HFFc6 (cell line): Measurements from ENCODE around the gene MBD6. TPM values are rescaled to one million over a fixed set of nuclear protein-coding genes. Genes with fewer than 3 reads are reported as not detected.
"Not testable (repeated sequence)": the region's sequence is repeated elsewhere in the genome, so short reads cannot be mapped to it uniquely, and the experiment has no call there.

Source experiments
- DNase-seq: peaks from one replicate; pipeline ENCODE4 v3.0.0-alpha.2; 2018
- H3K27ac Mint-ChIP-seq: 2 replicates; pipeline ENCODE4 v1.8.0; 2020; ENCODE audit warnings: mild to moderate bottlenecking, mixed read lengths
- H3K27me3 Mint-ChIP-seq: 2 replicates; pipeline ENCODE4 v1.8.0; 2021; ENCODE audit warnings: mild to moderate bottlenecking, moderate library complexity, mixed read lengths; ENCODE audit not compliant: insufficient read depth
- H3K36me3 Mint-ChIP-seq: 2 replicates; pipeline ENCODE4 v1.8.0; 2021; ENCODE audit warnings: low read depth, mixed read lengths
- H3K4me1 Mint-ChIP-seq: 2 replicates; pipeline ENCODE4 v1.8.0; 2020; ENCODE audit warnings: low read depth, mixed read lengths
- H3K4me3 Mint-ChIP-seq: 2 replicates; pipeline ENCODE4 v1.8.0; 2020; ENCODE audit warnings: mild to moderate bottlenecking, moderate library complexity, mixed read lengths
- H3K9me3 Mint-ChIP-seq: 2 replicates; pipeline ENCODE4 v1.8.0; 2020; ENCODE audit warnings: mild to moderate bottlenecking, mixed read lengths
- total RNA-seq, 6 experiments: library from RNA; stranded (reverse); fragmentation: NEBNext Ultra II Directional; extraction: Animal tissue kit (Norgen Biotek cat#: 25700); gene quantifications; 2 replicates in 1 of 6; 3 replicates in 5 of 6; pipeline ENCODE4 v1.2.3, GENCODE V29; 2021
- TF ChIP-seq, protein P1 (sequence below): fragments of 200-600 bp; sonication (generic); IDR thresholded peaks from 2 replicates; pipeline ENCODE4 v1.5.0; 2021; ENCODE audit warnings: antibody characterized with exemption, mild to moderate bottlenecking

MBD6 gene
- total RNA-seq, 6 experiments from 2014 or later = 40.7 to 43.6 (median 42.1) TPM

DNA sequence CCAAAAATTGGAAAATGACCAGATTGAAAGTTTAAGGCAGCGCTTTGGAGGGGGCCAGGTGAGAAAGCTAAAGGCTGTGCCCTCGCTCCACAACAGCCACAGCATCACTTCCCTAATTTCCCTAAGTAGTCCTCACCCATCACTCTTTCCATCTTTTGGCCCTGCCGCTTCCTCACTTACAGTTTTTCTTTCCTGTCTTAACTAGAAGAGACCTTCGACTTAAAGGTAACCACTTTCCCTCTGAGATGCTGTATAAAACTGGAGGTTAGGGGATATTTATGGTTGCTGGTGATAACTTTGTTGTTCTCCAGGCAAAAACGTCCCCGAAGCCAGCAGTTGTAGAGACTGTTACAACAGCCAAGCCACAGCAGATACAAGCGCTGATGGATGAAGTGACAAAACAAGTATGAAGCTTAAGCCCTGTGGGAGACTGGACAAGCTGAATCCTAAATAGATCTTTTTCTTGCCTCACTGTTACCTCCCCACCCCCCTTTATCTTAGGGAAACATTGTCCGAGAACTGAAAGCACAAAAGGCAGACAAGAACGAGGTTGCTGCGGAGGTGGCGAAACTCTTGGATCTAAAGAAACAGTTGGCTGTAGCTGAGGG lies 6.6 kb upstream of the MBD6 start:
- TF ChIP-seq, protein P1, sequence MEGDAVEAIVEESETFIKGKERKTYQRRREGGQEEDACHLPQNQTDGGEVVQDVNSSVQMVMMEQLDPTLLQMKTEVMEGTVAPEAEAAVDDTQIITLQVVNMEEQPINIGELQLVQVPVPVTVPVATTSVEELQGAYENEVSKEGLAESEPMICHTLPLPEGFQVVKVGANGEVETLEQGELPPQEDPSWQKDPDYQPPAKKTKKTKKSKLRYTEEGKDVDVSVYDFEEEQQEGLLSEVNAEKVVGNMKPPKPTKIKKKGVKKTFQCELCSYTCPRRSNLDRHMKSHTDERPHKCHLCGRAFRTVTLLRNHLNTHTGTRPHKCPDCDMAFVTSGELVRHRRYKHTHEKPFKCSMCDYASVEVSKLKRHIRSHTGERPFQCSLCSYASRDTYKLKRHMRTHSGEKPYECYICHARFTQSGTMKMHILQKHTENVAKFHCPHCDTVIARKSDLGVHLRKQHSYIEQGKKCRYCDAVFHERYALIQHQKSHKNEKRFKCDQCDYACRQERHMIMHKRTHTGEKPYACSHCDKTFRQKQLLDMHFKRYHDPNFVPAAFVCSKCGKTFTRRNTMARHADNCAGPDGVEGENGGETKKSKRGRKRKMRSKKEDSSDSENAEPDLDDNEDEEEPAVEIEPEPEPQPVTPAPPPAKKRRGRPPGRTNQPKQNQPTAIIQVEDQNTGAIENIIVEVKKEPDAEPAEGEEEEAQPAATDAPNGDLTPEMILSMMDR = no peak
- Mint-ChIP-seq H3K27me3 (peaks cover 16% of the 10 kb centered on the region), H3K9me3 (no peaks in the 10 kb centered on the region), H3K4me1 (peaks cover 39% of the 10 kb centered on the region), H3K36me3 (peaks cover 74% of the 10 kb centered on the region), H3K27ac (peak overlapping the region; percentile 99), H3K4me3 (no peak overlapping the region)
- no peak for DNase-seq

DNA sequence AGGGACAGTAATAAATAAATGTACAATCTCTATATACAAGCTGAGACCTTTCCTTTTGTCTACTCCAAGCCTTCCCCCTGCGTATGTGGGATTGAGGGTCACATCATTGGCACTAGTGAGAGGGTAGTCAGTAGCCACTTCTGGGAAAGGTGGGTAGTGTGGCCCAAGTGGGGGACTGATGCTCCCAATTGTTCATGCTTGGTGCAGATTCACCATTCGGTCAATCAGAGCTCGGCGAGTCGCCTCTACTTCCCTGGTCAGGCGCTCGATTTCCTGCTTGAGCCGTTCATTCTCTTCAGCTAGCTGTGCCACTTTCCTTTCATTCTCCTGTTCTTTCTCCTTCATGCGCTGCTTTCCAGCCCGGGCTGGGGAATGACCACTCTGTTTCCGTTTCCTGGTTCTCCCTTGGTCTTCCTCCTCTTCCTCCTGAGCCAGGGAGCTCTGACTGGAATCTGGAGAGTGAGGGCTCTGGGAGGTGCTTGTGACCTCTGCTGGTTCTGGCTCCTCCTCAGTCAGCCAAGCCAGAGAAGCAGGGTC lies 5.9 kb upstream of the MBD6 start:
- Mint-ChIP-seq H3K4me1 (peaks cover 45% of the 10 kb centered on the region), H3K27me3 (peaks cover 16% of the 10 kb centered on the region), H3K36me3 (peaks cover 73% of the 10 kb centered on the region), H3K4me3 (peak overlapping the region; percentile 89; the same call in 1 of the 2 replicates), H3K9me3 (no peaks in the 10 kb centered on the region), H3K27ac (peak overlapping the region; percentile 99)
- TF ChIP-seq, protein P1 = no peak
- DNase-seq = no peak

DNA sequence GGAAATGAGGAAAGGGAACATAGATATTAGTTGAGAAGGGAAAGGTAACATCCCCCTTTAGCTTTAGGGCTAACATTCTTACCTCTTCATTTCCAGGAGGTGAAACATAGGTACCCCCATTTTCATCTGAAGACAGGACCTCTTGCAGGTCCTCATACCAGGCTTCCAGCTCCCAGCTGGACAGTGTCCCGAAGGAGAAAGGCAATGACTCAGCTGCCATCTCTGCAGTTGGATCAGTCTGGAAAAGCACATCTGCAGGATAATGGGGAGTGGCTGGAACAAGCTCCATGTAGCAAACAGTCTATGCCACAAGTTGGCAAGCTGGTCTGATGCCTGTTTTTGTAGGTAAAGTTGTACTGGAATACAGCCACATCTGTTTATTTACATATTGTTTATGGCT lies 5.4 kb upstream of the MBD6 start:
- Mint-ChIP-seq H3K27ac (peak overlapping the region; percentile 99), H3K9me3 (no peaks in the 10 kb centered on the region), H3K27me3 (peaks cover 16% of the 10 kb centered on the region), H3K36me3 (peaks cover 68% of the 10 kb centered on the region), H3K4me1 (peaks cover 50% of the 10 kb centered on the region), H3K4me3 (peak overlapping the region; percentile 89)
- TF ChIP-seq, protein P1 = no peak
- peak; percentile 64 for DNase-seq

DNA sequence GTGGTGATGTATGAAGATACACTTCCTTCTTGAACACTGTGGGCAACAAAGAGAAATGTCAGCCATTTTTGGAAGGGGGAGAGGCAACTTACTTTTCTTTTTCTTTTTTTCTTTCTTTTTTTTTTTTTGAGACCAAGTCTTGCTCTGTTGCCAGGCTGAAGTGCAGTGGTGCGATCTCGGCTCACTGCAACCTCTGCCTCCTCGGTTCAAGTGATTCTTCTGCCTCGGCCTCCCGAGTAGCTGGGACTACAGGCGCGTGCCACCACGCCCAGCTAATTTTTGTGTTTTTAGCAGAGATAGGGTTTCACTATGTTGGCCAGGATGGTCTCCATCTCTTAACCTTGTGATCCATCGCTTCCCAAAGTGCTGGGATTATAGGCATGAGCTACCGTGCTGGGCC lies 4.9 kb upstream of the MBD6 start:
- not testable (repeated sequence) for H3K9me3 Mint-ChIP-seq

DNA sequence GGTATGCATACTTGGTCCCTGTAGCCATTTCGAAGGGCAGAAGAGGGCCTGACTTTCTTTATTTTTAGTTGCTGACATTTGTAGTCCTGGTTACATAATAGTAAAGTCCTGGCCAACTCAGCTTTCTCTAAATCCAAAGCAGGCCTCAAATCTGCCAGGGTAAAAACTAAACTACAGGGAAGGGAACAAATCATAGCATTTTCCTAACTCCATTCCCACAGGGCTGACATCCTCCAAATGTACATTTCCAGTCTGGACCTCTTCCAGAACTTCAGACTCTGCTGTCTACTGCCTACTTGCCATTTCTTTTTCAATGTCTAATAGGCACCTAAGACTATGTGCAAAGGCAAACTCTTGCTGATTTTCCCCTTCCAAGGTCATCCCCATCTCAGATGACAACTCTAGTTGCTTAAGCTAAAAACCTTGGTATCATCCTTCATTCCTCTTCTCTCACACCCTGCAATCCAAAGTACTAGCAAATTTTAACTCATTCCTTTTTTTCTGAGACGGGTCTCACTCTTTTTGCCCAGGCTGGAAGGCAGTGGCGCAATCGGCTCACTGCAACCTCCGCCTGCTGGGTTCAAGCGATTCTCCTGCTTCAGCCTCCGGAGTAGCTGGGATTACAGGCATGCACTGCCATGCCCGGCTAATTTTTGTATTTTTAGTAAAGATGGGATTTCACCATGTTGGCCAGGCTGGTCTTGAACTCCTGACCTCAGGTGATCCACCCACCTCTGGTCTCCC lies 4.3 kb upstream of the MBD6 start:
- Mint-ChIP-seq H3K4me1 (peaks cover 51% of the 10 kb centered on the region), H3K4me3 (peak overlapping the region; percentile 89), H3K27me3 (peaks cover 12% of the 10 kb centered on the region), H3K27ac (peak overlapping the region; percentile 99), H3K9me3 (no peaks in the 10 kb centered on the region), H3K36me3 (peaks cover 57% of the 10 kb centered on the region)
- DNase-seq = no peak
- TF ChIP-seq, protein P1 = no peak

More for the DNA sequence above, 4.9 kb upstream of the MBD6 start:
- H3K27me3 Mint-ChIP-seq = peaks cover 16% of the 10 kb centered on the region
- peaks cover 51% of the 10 kb centered on the region for H3K4me1 Mint-ChIP-seq
- peak overlapping the region; percentile 89 for H3K4me3 Mint-ChIP-seq
- H3K27ac Mint-ChIP-seq = peak overlapping the region; percentile 99
- DNase-seq = not testable (repeated sequence)
- peaks cover 63% of the 10 kb centered on the region for H3K36me3 Mint-ChIP-seq
